ENCODE results near the gene PPFIBP1. TPM values are rescaled to one million over a fixed set of nuclear protein-coding genes. Genes with fewer than 3 reads are reported as not detected.
"Not testable (repeated sequence)": the region's sequence is repeated elsewhere in the genome, so short reads cannot be mapped to it uniquely, and the experiment has no call there.

Gene PPFIBP1
- total RNA-seq, 2 donors from 2014 or later, result 26.2 to 37.2 TPM

- H3K27ac Mint-ChIP-seq, result peak overlapping the region in 1 of 2 donors; percentile 33
- no peak for ATAC-seq
- H3K9me3 Mint-ChIP-seq, result no peaks in the 10 kb centered on the region
- no peaks in the 10 kb centered on the region for H3K36me3 Mint-ChIP-seq
- DNase-seq (ENCODE audit: low spot score in 2 of 2), result no peak
Observed at GRCh38 chr12:27616356-27617142, 92.5 kb downstream of the PPFIBP1 start.

GRCh38 chr12:27618836-27619235 is 94.8 kb downstream of the PPFIBP1 start:
- DNase-seq (ENCODE audit: low spot score in 2 of 2) (no peak), ATAC-seq (no peak)
- Mint-ChIP-seq H3K36me3 (no peaks in the 10 kb centered on the region), H3K9me3 (no peaks in the 10 kb centered on the region), H3K27ac (no peak overlapping the region)

GRCh38 chr12:27619308-27619707 is 95.3 kb downstream of the PPFIBP1 start:
- Mint-ChIP-seq H3K9me3 (no peaks in the 10 kb centered on the region), H3K27ac (no peak overlapping the region), H3K36me3 (no peaks in the 10 kb centered on the region)
- ATAC-seq (peak; percentile 90 to 96), DNase-seq (ENCODE audit: low spot score in 2 of 2) (no peak)

- Mint-ChIP-seq H3K9me3 (no peaks in the 10 kb centered on the region), H3K27ac (no peak overlapping the region), H3K36me3 (no peaks in the 10 kb centered on the region)
- ATAC-seq (no peak), DNase-seq (ENCODE audit: low spot score in 2 of 2) (no peak)
Observed at GRCh38 chr12:27620121-27620520, 96.1 kb downstream of the PPFIBP1 start.

- Mint-ChIP-seq H3K36me3 (no peaks in the 10 kb centered on the region), H3K9me3 (no peaks in the 10 kb centered on the region), H3K27ac (no peak overlapping the region)
- ATAC-seq (no peak), DNase-seq (ENCODE audit: low spot score in 2 of 2) (no peak)
Observed at GRCh38 chr12:27622436-27623195, 98.6 kb downstream of the PPFIBP1 start.

GRCh38 chr12:27623645-27624044 is 99.6 kb downstream of the PPFIBP1 start:
- no peaks in the 10 kb centered on the region for H3K9me3 Mint-ChIP-seq
- H3K36me3 Mint-ChIP-seq, result no peaks in the 10 kb centered on the region
- no peak for DNase-seq (ENCODE audit: low spot score in 2 of 2)
- no peak overlapping the region for H3K27ac Mint-ChIP-seq
- no peak for ATAC-seq

- ATAC-seq, result no peak
- H3K27ac Mint-ChIP-seq, result no peak overlapping the region
- H3K36me3 Mint-ChIP-seq, result no peaks in the 10 kb centered on the region
- no peak for DNase-seq (ENCODE audit: low spot score in 2 of 2)
- H3K9me3 Mint-ChIP-seq, result no peaks in the 10 kb centered on the region
Observed at GRCh38 chr12:27624586-27624985, 100.6 kb downstream of the PPFIBP1 start.

- Mint-ChIP-seq H3K9me3 (no peaks in the 10 kb centered on the region), H3K36me3 (no peaks in the 10 kb centered on the region), H3K27ac (no peak overlapping the region)
- ATAC-seq, result peak; percentile 52 to 82
- no peak for DNase-seq (ENCODE audit: low spot score in 2 of 2)
Observed at GRCh38 chr12:27627123-27627852, 103.3 kb downstream of the PPFIBP1 start.

- not testable (repeated sequence) for H3K27ac Mint-ChIP-seq; DNase-seq (ENCODE audit: low spot score in 2 of 2); H3K36me3 Mint-ChIP-seq; H3K9me3 Mint-ChIP-seq
- peak; percentile 66 to 83 for ATAC-seq
Observed at GRCh38 chr12:27627853-27628469, 104.0 kb downstream of the PPFIBP1 start.

GRCh38 chr12:27630219-27630618 is 106.2 kb downstream of the PPFIBP1 start:
- DNase-seq (ENCODE audit: low spot score in 2 of 2); H3K9me3 Mint-ChIP-seq; H3K27ac Mint-ChIP-seq; H3K36me3 Mint-ChIP-seq; ATAC-seq: not testable (repeated sequence)

- ATAC-seq (no peak), DNase-seq (ENCODE audit: low spot score in 2 of 2) (no peak)
- Mint-ChIP-seq H3K27ac (no peak overlapping the region), H3K36me3 (no peaks in the 10 kb centered on the region), H3K9me3 (no peaks in the 10 kb centered on the region)
Observed at GRCh38 chr12:27631365-27631764, 107.4 kb downstream of the PPFIBP1 start.

- ATAC-seq (no peak), DNase-seq (ENCODE audit: low spot score in 2 of 2) (no peak)
- Mint-ChIP-seq H3K27ac (no peak overlapping the region), H3K9me3 (no peaks in the 10 kb centered on the region), H3K36me3 (no peaks in the 10 kb centered on the region)
Observed at GRCh38 chr12:27631813-27632491, 107.9 kb downstream of the PPFIBP1 start.

GRCh38 chr12:27635349-27635972 is 111.5 kb downstream of the PPFIBP1 start:
- H3K9me3 Mint-ChIP-seq, result no peaks in the 10 kb centered on the region
- DNase-seq (ENCODE audit: low spot score in 2 of 2) (no peak), ATAC-seq (no peak)
- no peaks in the 10 kb centered on the region for H3K36me3 Mint-ChIP-seq
- H3K27ac Mint-ChIP-seq, result no peak overlapping the region

- DNase-seq (ENCODE audit: low spot score in 2 of 2); H3K27ac Mint-ChIP-seq; H3K9me3 Mint-ChIP-seq; H3K36me3 Mint-ChIP-seq: not testable (repeated sequence)
- peak in 1 of 2 donors; percentile 83 for ATAC-seq
Observed at GRCh38 chr12:27636569-27636968, 112.6 kb downstream of the PPFIBP1 start.

GRCh38 chr12:27637524-27637923 is 113.5 kb downstream of the PPFIBP1 start:
- Mint-ChIP-seq H3K27ac (no peak overlapping the region), H3K36me3 (no peaks in the 10 kb centered on the region), H3K9me3 (no peaks in the 10 kb centered on the region)
- ATAC-seq, result no peak
- DNase-seq (ENCODE audit: low spot score in 2 of 2), result no peak

- DNase-seq (ENCODE audit: low spot score in 2 of 2), result no peak
- no peaks in the 10 kb centered on the region for H3K9me3 Mint-ChIP-seq
- H3K36me3 Mint-ChIP-seq, result no peaks in the 10 kb centered on the region
- no peak for ATAC-seq
- H3K27ac Mint-ChIP-seq, result no peak overlapping the region
Observed at GRCh38 chr12:27639265-27639664, 115.3 kb downstream of the PPFIBP1 start.
